Transverse colon (tissue), 4 donors: Measurements from ENCODE around the gene HSDL2. TPM values are rescaled to one million over a fixed set of nuclear protein-coding genes. Genes with fewer than 3 reads are reported as not detected.

ENCODE experiments used
- DNase-seq: peaks from one replicate; pipeline ENCODE4 v3.0.0-alpha.2; 2019
- H3K27ac ChIP-seq, 4 donors: fragments of 200-600 bp; sonication (generic); 2 replicates each; pipeline ENCODE4 v1.5.1; 2016 to 2018; ENCODE audit warnings: inconsistent platforms in 4 of 4
- H3K27me3 ChIP-seq: fragments of 200-600 bp; sonication (generic); 2 replicates; pipeline ENCODE4 v1.5.1; 2017; ENCODE audit warnings: inconsistent platforms
- H3K36me3 ChIP-seq, 4 donors: fragments of 200-600 bp; sonication (generic); 2 replicates each; pipeline ENCODE4 v1.5.1; 2017 to 2019; ENCODE audit warnings: inconsistent platforms in 4 of 4
- H3K4me1 ChIP-seq, 4 donors: fragments of 200-600 bp; sonication (generic); 2 replicates each; pipeline ENCODE4 v1.5.1; 2017 to 2020; ENCODE audit warnings: inconsistent platforms in 4 of 4
- H3K4me3 ChIP-seq, 4 donors: fragments of 200-600 bp; sonication (generic); 1 replicate in 1 of 4; 2 replicates in 3 of 4; pipeline versions ENCODE4 v1.5.1 to v1.6.1; 2017 to 2019; ENCODE audit warnings: inconsistent platforms in 4 of 4
- H3K9me3 ChIP-seq, 2 donors: fragments of 200-600 bp; sonication (generic); 2 replicates each; pipeline ENCODE4 v1.5.1; 2017 to 2019; ENCODE audit warnings: inconsistent platforms in 2 of 2
- CTCF ChIP-seq, 5 experiments: fragments of 200-600 bp in 3 of 5; fragments of 450-650 bp in 2 of 5; sonication (generic) in 3 of 5; IDR thresholded peaks; 1 replicate in 2 of 5; 2 replicates in 3 of 5; pipeline ENCODE4 v1.5.1; 2016 to 2017; ENCODE audit warnings: antibody characterized with exemption in 5 of 5, inconsistent platforms in 3 of 5, mild to moderate bottlenecking in 2 of 5, moderate library complexity in 1 of 5
- EP300 ChIP-seq: sonication (generic); formaldehyde crosslinking; IDR thresholded peaks from one replicate; pipeline ENCODE4 v1.6.1; 2017; ENCODE audit warnings: antibody characterized with exemption, low read depth
- POLR2A ChIP-seq: fragments of 450-650 bp; IDR thresholded peaks from one replicate; pipeline ENCODE4 v1.6.1; 2016; ENCODE audit warnings: antibody characterized with exemption, mild to moderate bottlenecking, moderate library complexity
- POLR2AphosphoS5 ChIP-seq, 3 donors: sonication (generic); formaldehyde crosslinking; IDR thresholded peaks; one replicate each; pipeline ENCODE4 v1.6.1; 2016; ENCODE audit warnings: antibody characterized with exemption in 3 of 3
- WGBS, 2 donors: methylation state at CpG; one replicate each; pipeline ENCODE4 v1.1.5; 2018; ENCODE audit warnings: low coverage in 1 of 2; 5-methylcytosine and 5-hydroxymethylcytosine counted together
- in situ Hi-C, 4 donors: fragments of 200-750 bp; cut with MboI; loops; one replicate each; pipeline versions ENCODE4 v1.15.0 to v1.15.1; 2017; ENCODE audit warnings: low sequenced_read_pairs in 3 of 4, low pct_ligation_motif_present in 1 of 4, low pct_unique_long_range_greater_than_20kb in 1 of 4
- intact Hi-C: fragments of 100-400 bp; cut with DNase I; formaldehyde crosslinking; loops from one replicate; pipeline ENCODE4 v1.15.1; 2023; ENCODE audit warnings: low total_unique reads
- total RNA-seq, 4 donors: library from RNA; depleted of rRNA; stranded (reverse); fragments of >200 nt; gene quantifications; one replicate each; pipeline ENCODE4 v1.1.0, GENCODE V29; 2016

Gene HSDL2
- total RNA-seq, 4 donors from 2014 or later, result 24.9 to 46.4 (median 28.8) TPM

- Histone ChIP-seq H3K4me1 (peaks cover 0 to 10% (median 3%) of the 10 kb centered on the region in 4 donors), H3K27me3 (no peaks in the 10 kb centered on the region), H3K27ac (no peak overlapping the region), H3K9me3 (no peaks in the 10 kb centered on the region), H3K4me3 (no peak overlapping the region), H3K36me3 (no peaks in the 10 kb centered on the region)
- TF ChIP-seq POLR2AphosphoS5 (IDR thresholded peaks at IDR 0.05) (no peak), CTCF (IDR thresholded peaks at IDR 0.05) (no peak), POLR2A (no peak), EP300 (no peak)
- WGBS, 2 donors, result 60 to 71% methylated on average over 3 of the region's 3 CpGs
- no peak for DNase-seq
- in situ Hi-C loops (loop anchor here in 3 of 4 donors (10.0 to 25.0 kb wide), 4 partner anchors 464 to 714 kb away; partner anchors contain the start of genes DNAJC25 (in 1 of the 3) and UGCG (in 1 of the 3)), intact Hi-C loops (no loop called here)
These were observed 28.7 kb upstream of the HSDL2 start for GRCh38 chr9:112351184-112351583.

DNA sequence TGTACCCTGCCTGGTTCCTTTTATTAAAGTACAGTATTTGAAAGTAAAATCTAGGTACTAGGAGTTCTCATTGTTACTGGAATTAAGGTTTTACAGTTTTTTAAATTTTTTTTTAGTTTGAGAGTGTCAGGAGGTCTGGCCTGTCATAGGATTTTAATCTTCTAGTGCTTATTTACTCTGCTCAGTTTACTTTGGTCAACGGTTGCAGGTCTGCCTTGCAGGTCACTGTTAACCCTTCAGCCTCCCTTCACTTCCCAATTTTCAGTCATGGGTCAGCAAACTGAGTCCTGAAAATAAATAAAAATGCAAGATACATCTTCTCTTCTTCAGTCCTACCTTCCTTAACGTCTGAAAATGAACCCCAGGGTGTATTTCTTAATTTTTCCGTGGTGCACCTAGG lies 27.7 kb upstream of the HSDL2 start:
- Histone ChIP-seq H3K4me1 (peaks cover 0 to 10% (median 3%) of the 10 kb centered on the region in 4 donors), H3K9me3 (no peaks in the 10 kb centered on the region), H3K27me3 (no peaks in the 10 kb centered on the region), H3K27ac (no peak overlapping the region), H3K4me3 (no peak overlapping the region), H3K36me3 (no peaks in the 10 kb centered on the region)
- intact Hi-C loops (no loop called here), in situ Hi-C loops (loop anchor here in 3 of 4 donors (10.0 to 25.0 kb wide), 4 partner anchors 465 to 715 kb away; partner anchors contain the start of genes DNAJC25 (in 1 of the 3) and UGCG (in 1 of the 3))
- 53 to 64% methylated on average over 3 of the region's 3 CpGs for WGBS, 2 donors
- no peak for DNase-seq
- TF ChIP-seq EP300 (no peak), POLR2A (no peak)

- in situ Hi-C loops, result loop anchor here in 3 of 4 donors (10.0 to 25.0 kb wide), 4 partner anchors 467 to 717 kb away; partner anchors contain the start of genes DNAJC25 (in 1 of the 3) and UGCG (in 1 of the 3)
- WGBS, 2 donors, result 74% methylated on average over 1 of the region's 1 CpG; no CpG with 5 or more reads in 1 of the 2 donors
These were observed 25.7 kb upstream of the HSDL2 start for GRCh38 chr9:112354081-112354743.

GRCh38 chr9:112355427-112355897 lies 24.4 kb upstream of the HSDL2 start:
- Histone ChIP-seq H3K27ac (no peak overlapping the region), H3K9me3 (no peaks in the 10 kb centered on the region), H3K27me3 (no peaks in the 10 kb centered on the region), H3K4me1 (no peaks in the 10 kb centered on the region), H3K36me3 (no peaks in the 10 kb centered on the region), H3K4me3 (no peak overlapping the region)
- DNase-seq, result no peak
- intact Hi-C loops, result no loop called here
- WGBS, 2 donors, result 64 to 78% methylated on average over 5 to 8 of the region's 8 CpGs
- in situ Hi-C loops, result loop anchor here in 3 of 4 donors (5.0 to 25.0 kb wide), 5 partner anchors 243 to 718 kb away; partner anchors contain the start of genes DNAJC25 (in 1 of the 3) and UGCG (in 1 of the 3)
- TF ChIP-seq POLR2A (no peak), EP300 (no peak), POLR2AphosphoS5 (IDR thresholded peaks at IDR 0.05) (no peak), CTCF (IDR thresholded peaks at IDR 0.05) (no peak)

More at GRCh38 chr9:112354081-112354743, 25.7 kb upstream of the HSDL2 start:
- no peaks in the 10 kb centered on the region for H3K4me1 ChIP-seq
- no peak for TF ChIP-seq POLR2AphosphoS5 (IDR thresholded peaks at IDR 0.05)
- TF ChIP-seq CTCF (IDR thresholded peaks at IDR 0.05), result no peak
- no peak for TF ChIP-seq EP300
- no peak for TF ChIP-seq POLR2A
- no peak overlapping the region for H3K27ac ChIP-seq
- no peak overlapping the region for H3K4me3 ChIP-seq
- no peak for DNase-seq
- H3K27me3 ChIP-seq, result no peaks in the 10 kb centered on the region
- H3K36me3 ChIP-seq, result no peaks in the 10 kb centered on the region
- intact Hi-C loops, result no loop called here
- no peaks in the 10 kb centered on the region for H3K9me3 ChIP-seq
